Mesenchymal stem cell (in vitro differentiated cells and primary cell): ENCODE measurements around the gene TAS1R1.
A peak's percentile ranks its signal among the peaks of the same experiment; 100 is the strongest.

Experiments
- DNase-seq: peaks from one replicate; pipeline ENCODE4 v3.0.0-alpha.2; 2013
- H2AFZ ChIP-seq: one replicate; pipeline ENCODE4 v1.6.1; 2013; ENCODE audit warnings: low read depth, mild to moderate bottlenecking, control low read depth, inconsistent platforms, low read length, moderate library complexity
- H2AK5ac ChIP-seq: 2 replicates; pipeline ENCODE4 v1.6.1; 2013; ENCODE audit warnings: low read length, moderate library complexity, mild to moderate bottlenecking, inconsistent platforms; ENCODE audit not compliant: severe bottlenecking
- H2BK120ac ChIP-seq: one replicate; pipeline ENCODE4 v1.6.1; 2013; ENCODE audit warnings: low read depth, mild to moderate bottlenecking, inconsistent platforms, low read length, moderate library complexity
- H2BK12ac ChIP-seq, 2 experiments: one replicate each; pipeline ENCODE4 v1.6.1; 2013; ENCODE audit warnings: inconsistent platforms in 2 of 2, low read length in 2 of 2, mild to moderate bottlenecking in 2 of 2, moderate library complexity in 2 of 2, control low read depth in 1 of 2
- H2BK15ac ChIP-seq: one replicate; pipeline ENCODE4 v1.6.1; 2013; ENCODE audit warnings: mild to moderate bottlenecking, low read depth, inconsistent platforms; ENCODE audit not compliant: poor library complexity, severe bottlenecking
- H2BK5ac ChIP-seq: 2 replicates; pipeline ENCODE4 v1.6.1; 2013; ENCODE audit warnings: low read depth, mild to moderate bottlenecking, low read length, control low read depth, inconsistent platforms; ENCODE audit not compliant: poor library complexity, severe bottlenecking
- H3K14ac ChIP-seq, 2 experiments: one replicate each; pipeline ENCODE4 v1.6.1; 2013; ENCODE audit warnings: inconsistent platforms in 2 of 2, low read length in 2 of 2, control low read depth in 1 of 2, mild to moderate bottlenecking in 1 of 2, moderate library complexity in 1 of 2
- H3K18ac ChIP-seq, 2 experiments: one replicate each; pipeline ENCODE4 v1.6.1; 2013; ENCODE audit warnings: inconsistent platforms in 2 of 2, low read length in 2 of 2, control low read depth in 1 of 2, low read depth in 1 of 2, mild to moderate bottlenecking in 1 of 2
- H3K23ac ChIP-seq, 2 experiments: one replicate each; pipeline ENCODE4 v1.6.1; 2013; ENCODE audit warnings: inconsistent platforms in 2 of 2, low read length in 2 of 2, mild to moderate bottlenecking in 2 of 2, moderate library complexity in 2 of 2, control low read depth in 1 of 2
- H3K27ac ChIP-seq: 2 replicates; pipeline ENCODE4 v1.5.1; 2013; ENCODE audit warnings: mild to moderate bottlenecking, moderate library complexity, low read length, control low read depth, inconsistent platforms; ENCODE audit not compliant: poor library complexity, severe bottlenecking
- H3K27me3 ChIP-seq, 2 experiments: 2 replicates each; pipeline versions ENCODE4 v1.6.1 to v1.7.0; 2013; ENCODE audit warnings: low read length in 2 of 2, mild to moderate bottlenecking in 2 of 2, moderate library complexity in 2 of 2, control low read depth in 1 of 2, inconsistent platforms in 1 of 2; ENCODE audit not compliant: control insufficient read depth in 1 of 2, insufficient read depth in 1 of 2
- H3K36me3 ChIP-seq, 2 experiments: 2 replicates each; pipeline versions ENCODE4 v1.6.1 to v1.7.0; 2013; ENCODE audit warnings: low read length in 2 of 2, control low read depth in 1 of 2, inconsistent platforms in 1 of 2, low read depth in 1 of 2, mild to moderate bottlenecking in 1 of 2; ENCODE audit not compliant: insufficient read depth in 2 of 2, control insufficient read depth in 1 of 2
- H3K4ac ChIP-seq, 2 experiments: one replicate each; pipeline ENCODE4 v1.6.1; 2013; ENCODE audit warnings: inconsistent platforms in 2 of 2, low read length in 2 of 2, mild to moderate bottlenecking in 2 of 2, moderate library complexity in 2 of 2, control low read depth in 1 of 2, low read depth in 1 of 2
- H3K4me1 ChIP-seq: 2 replicates; pipeline ENCODE4 v1.6.1; 2013; ENCODE audit warnings: low read depth, low read length, control low read depth; ENCODE audit not compliant: control insufficient read depth, insufficient read depth
- H3K4me2 ChIP-seq: 2 replicates; pipeline ENCODE4 v1.6.1; 2013; ENCODE audit warnings: low read length, mild to moderate bottlenecking, inconsistent platforms; ENCODE audit not compliant: poor library complexity, severe bottlenecking
- H3K4me3 ChIP-seq, 2 experiments: 2 replicates each; pipeline versions ENCODE4 v1.5.1 to v1.7.0; 2013; ENCODE audit warnings: low read length in 2 of 2, mild to moderate bottlenecking in 2 of 2, control low read depth in 1 of 2, low read depth in 1 of 2; ENCODE audit not compliant: insufficient read depth in 1 of 2
- H3K79me1 ChIP-seq: replicated peaks from 2 replicates; pipeline ENCODE4 v1.6.1; 2013; ENCODE audit warnings: mild to moderate bottlenecking, control low read depth, low read length, inconsistent platforms; ENCODE audit not compliant: poor library complexity, severe bottlenecking
- H3K9ac ChIP-seq: 2 replicates; pipeline ENCODE4 v1.7.0; 2013; ENCODE audit warnings: mild to moderate bottlenecking, low read length, moderate library complexity
- H3K9me3 ChIP-seq: 2 replicates; pipeline ENCODE4 v1.7.0; 2013; ENCODE audit warnings: mild to moderate bottlenecking, low read length; ENCODE audit not compliant: control insufficient read depth
- H4K8ac ChIP-seq: one replicate; pipeline ENCODE4 v1.6.1; 2013; ENCODE audit warnings: inconsistent platforms, mild to moderate bottlenecking, low read length, moderate library complexity
- H4K91ac ChIP-seq: one replicate; pipeline ENCODE4 v1.6.1; 2013; ENCODE audit warnings: mild to moderate bottlenecking, low read length, inconsistent platforms
- WGBS: methylation state at CpG from one replicate; pipeline ENCODE4 v1.1.7; 2013; ENCODE audit warnings: mixed read lengths; 5-methylcytosine and 5-hydroxymethylcytosine counted together

Gene TAS1R1

GRCh38 chr1:6511561-6512244, 43.4 kb upstream of the TAS1R1 start:
- Histone ChIP-seq H2BK12ac (no peak overlapping the region), H3K23ac (no peak overlapping the region), H3K27ac (no peak overlapping the region), H2BK120ac (no peak overlapping the region), H3K18ac (no peak overlapping the region), H3K4me3 (no peak overlapping the region), H3K9me3 (no peaks in the 10 kb centered on the region), H3K9ac (no peak overlapping the region), H3K4ac (no peak overlapping the region), H2BK5ac (no peak overlapping the region), H2BK15ac (no peak overlapping the region), H2AK5ac (no peak overlapping the region), H4K8ac (peak overlapping the region; percentile 45), H3K4me1 (peaks cover 10% of the 10 kb centered on the region), H3K14ac (no peak overlapping the region), H3K27me3 (peaks cover 0 to 19% of the 10 kb centered on the region in 2 experiments), H3K79me1 (no peaks in the 10 kb centered on the region), H4K91ac (peak overlapping the region; percentile 59), H2AFZ (no peak overlapping the region), H3K4me2 (no peak overlapping the region), H3K36me3 (no peaks in the 10 kb centered on the region)
- DNase-seq = no peak
- WGBS = 84% methylated on average over 16 of the region's 16 CpGs

- no peak overlapping the region for H3K4me3 ChIP-seq
- no peak overlapping the region for H3K27ac ChIP-seq
- H3K27me3 ChIP-seq = peaks cover 0 to 14% of the 10 kb centered on the region in 2 experiments
- H3K9ac ChIP-seq = no peak overlapping the region
- H2AK5ac ChIP-seq = no peak overlapping the region
- no peak overlapping the region for H3K23ac ChIP-seq
- H2BK12ac ChIP-seq = no peak overlapping the region
- no peaks in the 10 kb centered on the region for H3K9me3 ChIP-seq
- no peak for DNase-seq
- H3K18ac ChIP-seq = no peak overlapping the region
- H3K4me1 ChIP-seq = peaks cover 6% of the 10 kb centered on the region
- H3K79me1 ChIP-seq = no peaks in the 10 kb centered on the region
- no peak overlapping the region for H3K4me2 ChIP-seq
- no peak overlapping the region for H2BK15ac ChIP-seq
- WGBS = 89% methylated on average over 16 of the region's 19 CpGs
- no peak overlapping the region for H4K91ac ChIP-seq
- no peak overlapping the region for H2AFZ ChIP-seq
- H4K8ac ChIP-seq = peak overlapping the region; percentile 45
- H2BK5ac ChIP-seq = no peak overlapping the region
- no peak overlapping the region for H3K4ac ChIP-seq
- H2BK120ac ChIP-seq = no peak overlapping the region
- no peaks in the 10 kb centered on the region for H3K36me3 ChIP-seq
- H3K14ac ChIP-seq = no peak overlapping the region
These were observed 42.7 kb upstream of the TAS1R1 start for GRCh38 chr1:6512245-6512907.

GRCh38 chr1:6512908-6513280, 42.2 kb upstream of the TAS1R1 start:
- no peak overlapping the region for H4K91ac ChIP-seq
- H3K4me3 ChIP-seq = no peak overlapping the region
- H3K27ac ChIP-seq = no peak overlapping the region
- no peak overlapping the region for H3K23ac ChIP-seq
- no peak overlapping the region for H3K14ac ChIP-seq
- no peaks in the 10 kb centered on the region for H3K79me1 ChIP-seq
- H3K9me3 ChIP-seq = no peaks in the 10 kb centered on the region
- H2AFZ ChIP-seq = no peak overlapping the region
- H4K8ac ChIP-seq = peak overlapping the region; percentile 9
- H2BK120ac ChIP-seq = no peak overlapping the region
- H3K4ac ChIP-seq = no peak overlapping the region
- H3K9ac ChIP-seq = no peak overlapping the region
- peaks cover 7% of the 10 kb centered on the region for H3K4me1 ChIP-seq
- DNase-seq = no peak
- H2BK5ac ChIP-seq = no peak overlapping the region
- no peak overlapping the region for H2AK5ac ChIP-seq
- H2BK12ac ChIP-seq = no peak overlapping the region
- H2BK15ac ChIP-seq = no peak overlapping the region
- peaks cover 0 to 13% of the 10 kb centered on the region in 2 experiments for H3K27me3 ChIP-seq
- 77% methylated on average over 8 of the region's 8 CpGs for WGBS
- H3K18ac ChIP-seq = no peak overlapping the region
- no peak overlapping the region for H3K4me2 ChIP-seq
- H3K36me3 ChIP-seq = no peaks in the 10 kb centered on the region

- Histone ChIP-seq H3K14ac (no peak overlapping the region), H2BK12ac (no peak overlapping the region), H2BK5ac (no peak overlapping the region), H3K23ac (no peak overlapping the region), H2BK120ac (no peak overlapping the region), H3K18ac (no peak overlapping the region), H3K36me3 (no peaks in the 10 kb centered on the region), H4K91ac (no peak overlapping the region), H3K9me3 (no peaks in the 10 kb centered on the region), H3K27ac (no peak overlapping the region), H3K27me3 (peaks cover 0 to 9% of the 10 kb centered on the region in 2 experiments), H4K8ac (no peak overlapping the region), H2AK5ac (no peak overlapping the region), H3K4me1 (peaks cover 7% of the 10 kb centered on the region), H2AFZ (no peak overlapping the region), H3K9ac (no peak overlapping the region), H3K4me2 (no peak overlapping the region), H2BK15ac (no peak overlapping the region), H3K79me1 (no peaks in the 10 kb centered on the region), H3K4ac (no peak overlapping the region), H3K4me3 (no peak overlapping the region)
- WGBS = 81% methylated on average over 9 of the region's 9 CpGs
- no peak for DNase-seq
These were observed 41.7 kb upstream of the TAS1R1 start for GRCh38 chr1:6513320-6513801.
